ENCODE measurements around the gene DOC2A.

Gene DOC2A

DNA sequence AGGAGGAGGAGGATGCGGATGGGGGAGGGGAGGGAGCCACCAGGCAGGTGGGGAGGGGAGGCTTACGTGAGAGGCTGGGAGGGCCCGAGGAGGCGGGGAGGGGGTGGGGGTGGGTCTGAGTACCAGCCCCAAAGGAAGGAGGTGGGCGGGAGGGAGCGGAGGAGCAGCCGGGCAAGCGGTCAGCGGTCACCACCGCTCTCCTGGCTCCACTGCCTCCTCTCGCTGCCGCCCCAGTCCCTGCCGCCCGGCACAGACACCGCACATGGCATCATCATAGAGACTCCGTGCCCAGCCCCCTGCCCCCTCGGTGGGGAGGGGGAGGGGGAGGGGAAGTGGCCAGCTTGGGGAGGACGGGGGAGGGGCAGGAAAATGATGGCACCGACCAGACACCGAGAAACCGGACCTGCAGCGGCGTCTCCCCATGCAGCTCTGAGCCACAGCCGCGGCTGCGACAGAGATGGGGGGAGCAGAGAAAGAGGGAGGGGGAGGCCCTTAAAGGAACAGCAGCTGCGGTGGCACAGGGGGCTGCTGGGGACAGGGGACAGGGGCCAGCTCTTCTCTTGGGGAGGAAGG lies 20.1 kb upstream of the DOC2A start, which contains the start of gene TLCD3B:
TSS of gene TLCD3B (minus strand) at position 431 of the 573 bp plus-strand sequence. CDS start 744 bp downstream, outside the sequence.
- Histone ChIP-seq H3K4me3 (ENCODE audit: insufficient read depth in 1 of 2, low read depth in 1 of 2, low read length in 2 of 2) (peak within 1 kb of the TSS in 1 of 2 experiments; percentile 21), H2BK15ac (ENCODE audit: low read depth, poor library complexity, severe bottlenecking) (no peak within 1 kb of the TSS), H3K36me3 (ENCODE audit: control insufficient read depth in 1 of 2, insufficient read depth in 2 of 2, low read depth in 1 of 2, low read length in 2 of 2) (no peaks in the 10 kb centered on the region), H3K23ac (ENCODE audit: low read length in 2 of 2) (no peak within 1 kb of the TSS), H4K8ac (ENCODE audit: low read length) (no peak within 1 kb of the TSS), H2BK5ac (ENCODE audit: low read depth, low read length, poor library complexity, severe bottlenecking) (no peak within 1 kb of the TSS), H2BK120ac (ENCODE audit: low read depth, low read length) (peak within 1 kb of the TSS; percentile 55), H2BK12ac (ENCODE audit: low read length in 2 of 2) (no peak within 1 kb of the TSS), H2AFZ (ENCODE audit: low read depth, low read length) (no peak within 1 kb of the TSS), H3K79me1 (replicated peaks; ENCODE audit: low read length, poor library complexity, severe bottlenecking) (no peaks in the 10 kb centered on the region), H3K18ac (ENCODE audit: low read depth in 1 of 2, low read length in 2 of 2) (no peak within 1 kb of the TSS), H3K27me3 (ENCODE audit: control insufficient read depth in 1 of 2, insufficient read depth in 1 of 2, low read length in 2 of 2) (peaks cover 76 to 79% of the 10 kb centered on the region in 2 experiments), H2AK5ac (ENCODE audit: low read length, severe bottlenecking) (no peak within 1 kb of the TSS), H3K27ac (ENCODE audit: low read length, poor library complexity, severe bottlenecking) (no peak within 1 kb of the TSS), H3K4me2 (ENCODE audit: low read length, poor library complexity, severe bottlenecking) (peak within 1 kb of the TSS; percentile 60), H3K14ac (ENCODE audit: low read length in 2 of 2) (no peak within 1 kb of the TSS), H4K91ac (ENCODE audit: low read length) (no peak within 1 kb of the TSS), H3K4ac (ENCODE audit: low read depth in 1 of 2, low read length in 2 of 2) (no peak within 1 kb of the TSS), H3K9me3 (ENCODE audit: control insufficient read depth, low read length) (no peaks in the 10 kb centered on the region), H3K9ac (ENCODE audit: low read length) (no peak within 1 kb of the TSS), H3K4me1 (ENCODE audit: control insufficient read depth, insufficient read depth, low read depth, low read length) (peaks cover 10% of the 10 kb centered on the region)
- no peak for DNase-seq
- 4% methylated on average over 14 of the region's 27 CpGs for WGBS

DNA sequence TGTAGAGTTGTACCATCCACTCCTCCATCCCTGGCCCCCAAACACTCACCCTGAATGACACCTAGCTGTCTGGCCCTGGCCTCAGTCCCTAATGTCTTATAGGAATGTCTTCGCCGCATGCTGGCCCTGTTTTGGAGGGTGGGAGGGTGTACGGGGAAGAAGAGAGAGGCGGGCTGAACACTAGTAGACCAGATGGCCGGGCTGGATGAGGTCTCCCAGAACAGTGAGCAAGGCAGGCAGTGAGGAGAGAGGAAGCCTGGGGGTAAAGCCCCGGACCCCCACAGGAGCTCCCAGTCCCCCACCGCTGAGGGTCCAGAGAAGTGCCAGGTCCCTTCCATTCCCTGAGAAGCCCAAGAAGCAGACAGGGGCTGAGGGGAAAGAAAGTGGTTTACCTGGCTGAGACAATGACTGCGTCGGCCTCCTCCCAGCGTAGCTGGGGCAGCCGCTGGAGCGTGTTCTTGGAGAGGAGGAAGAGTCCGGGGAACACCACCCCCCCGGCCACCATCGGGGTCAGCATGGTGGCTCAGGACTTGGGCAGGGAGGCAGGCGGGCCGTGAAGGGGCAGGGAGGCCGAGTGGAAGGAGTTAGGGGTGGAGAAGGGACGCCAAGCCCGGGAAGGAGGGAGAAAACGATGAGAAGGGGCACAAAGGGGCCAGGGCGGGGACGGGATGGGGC lies 19.3 kb upstream of the DOC2A start:
- 37% methylated on average over 23 of the region's 23 CpGs for WGBS
- Histone ChIP-seq H3K36me3 (ENCODE audit: control insufficient read depth in 1 of 2, insufficient read depth in 2 of 2, low read depth in 1 of 2, low read length in 2 of 2) (no peaks in the 10 kb centered on the region), H2BK15ac (ENCODE audit: low read depth, poor library complexity, severe bottlenecking) (no peak overlapping the region), H3K23ac (ENCODE audit: low read length in 2 of 2) (no peak overlapping the region), H3K4me3 (ENCODE audit: insufficient read depth in 1 of 2, low read depth in 1 of 2, low read length in 2 of 2) (no peak overlapping the region), H2BK5ac (ENCODE audit: low read depth, low read length, poor library complexity, severe bottlenecking) (no peak overlapping the region), H3K4ac (ENCODE audit: low read depth in 1 of 2, low read length in 2 of 2) (no peak overlapping the region), H3K27me3 (ENCODE audit: control insufficient read depth in 1 of 2, insufficient read depth in 1 of 2, low read length in 2 of 2) (peaks cover 79 to 82% of the 10 kb centered on the region in 2 experiments), H3K4me1 (ENCODE audit: control insufficient read depth, insufficient read depth, low read depth, low read length) (peaks cover 12% of the 10 kb centered on the region), H3K18ac (ENCODE audit: low read depth in 1 of 2, low read length in 2 of 2) (no peak overlapping the region), H2AK5ac (ENCODE audit: low read length, severe bottlenecking) (no peak overlapping the region), H2AFZ (ENCODE audit: low read depth, low read length) (no peak overlapping the region), H2BK12ac (ENCODE audit: low read length in 2 of 2) (no peak overlapping the region), H3K4me2 (ENCODE audit: low read length, poor library complexity, severe bottlenecking) (no peak overlapping the region), H3K14ac (ENCODE audit: low read length in 2 of 2) (no peak overlapping the region), H3K9me3 (ENCODE audit: control insufficient read depth, low read length) (no peaks in the 10 kb centered on the region), H3K79me1 (replicated peaks; ENCODE audit: low read length, poor library complexity, severe bottlenecking) (no peaks in the 10 kb centered on the region), H2BK120ac (ENCODE audit: low read depth, low read length) (no peak overlapping the region), H3K9ac (ENCODE audit: low read length) (no peak overlapping the region), H4K91ac (ENCODE audit: low read length) (no peak overlapping the region), H3K27ac (ENCODE audit: low read length, poor library complexity, severe bottlenecking) (no peak overlapping the region), H4K8ac (ENCODE audit: low read length) (no peak overlapping the region)
- DNase-seq, result no peak

DNA sequence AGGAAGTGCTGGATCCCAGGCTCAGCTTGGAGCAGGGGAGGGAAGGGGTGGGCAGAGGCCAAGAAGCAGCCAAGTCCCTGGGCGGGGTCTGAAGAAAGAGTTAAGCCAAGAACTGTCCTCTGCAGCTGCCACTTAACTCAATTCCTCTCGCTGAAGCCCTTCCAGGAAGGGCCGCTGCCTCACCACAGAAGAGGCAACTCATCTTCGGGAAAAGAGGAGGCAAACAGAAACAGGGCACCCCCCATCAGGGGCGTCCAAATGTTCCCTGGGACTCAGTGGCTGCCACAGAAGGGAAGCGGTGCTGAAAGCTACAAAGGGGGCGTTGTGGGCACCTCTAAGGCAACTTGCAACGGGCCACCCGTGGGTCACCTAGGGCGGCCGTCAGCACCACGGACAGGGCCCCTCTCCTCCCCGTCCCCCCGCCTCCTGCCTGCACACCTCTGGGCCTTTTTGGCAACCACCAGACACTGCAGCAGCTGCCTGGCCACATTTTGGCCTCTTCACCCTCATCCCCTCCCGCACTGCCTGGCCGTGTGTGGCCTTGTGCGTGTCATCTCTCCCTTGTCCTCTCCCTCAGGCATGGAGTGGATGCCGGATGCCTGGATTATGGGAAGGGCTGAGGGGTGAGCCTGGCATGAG lies 17.7 kb upstream of the DOC2A start:
- H3K4ac ChIP-seq (ENCODE audit: low read depth in 1 of 2, low read length in 2 of 2), result no peak overlapping the region
- H4K8ac ChIP-seq (ENCODE audit: low read length), result no peak overlapping the region
- 23% methylated on average over 18 of the region's 18 CpGs for WGBS
- H2BK5ac ChIP-seq (ENCODE audit: low read depth, low read length, poor library complexity, severe bottlenecking), result no peak overlapping the region
- DNase-seq, result peak; percentile 25
- H3K4me2 ChIP-seq (ENCODE audit: low read length, poor library complexity, severe bottlenecking), result no peak overlapping the region
- no peak overlapping the region for H2BK15ac ChIP-seq (ENCODE audit: low read depth, poor library complexity, severe bottlenecking)
- H3K79me1 ChIP-seq (replicated peaks; ENCODE audit: low read length, poor library complexity, severe bottlenecking), result no peaks in the 10 kb centered on the region
- H3K14ac ChIP-seq (ENCODE audit: low read length in 2 of 2), result no peak overlapping the region
- no peak overlapping the region for H3K18ac ChIP-seq (ENCODE audit: low read depth in 1 of 2, low read length in 2 of 2)
- no peak overlapping the region for H3K27ac ChIP-seq (ENCODE audit: low read length, poor library complexity, severe bottlenecking)
- H3K9me3 ChIP-seq (ENCODE audit: control insufficient read depth, low read length), result no peaks in the 10 kb centered on the region
- no peak overlapping the region for H3K4me3 ChIP-seq (ENCODE audit: insufficient read depth in 1 of 2, low read depth in 1 of 2, low read length in 2 of 2)
- H2BK120ac ChIP-seq (ENCODE audit: low read depth, low read length), result no peak overlapping the region
- H3K9ac ChIP-seq (ENCODE audit: low read length), result no peak overlapping the region
- H2AFZ ChIP-seq (ENCODE audit: low read depth, low read length), result no peak overlapping the region
- H2BK12ac ChIP-seq (ENCODE audit: low read length in 2 of 2), result no peak overlapping the region
- H2AK5ac ChIP-seq (ENCODE audit: low read length, severe bottlenecking), result no peak overlapping the region
- H3K36me3 ChIP-seq (ENCODE audit: control insufficient read depth in 1 of 2, insufficient read depth in 2 of 2, low read depth in 1 of 2, low read length in 2 of 2), result no peaks in the 10 kb centered on the region
- H3K4me1 ChIP-seq (ENCODE audit: control insufficient read depth, insufficient read depth, low read depth, low read length), result peaks cover 12% of the 10 kb centered on the region
- peaks cover 84 to 85% of the 10 kb centered on the region in 2 experiments for H3K27me3 ChIP-seq (ENCODE audit: control insufficient read depth in 1 of 2, insufficient read depth in 1 of 2, low read length in 2 of 2)
- no peak overlapping the region for H4K91ac ChIP-seq (ENCODE audit: low read length)
- no peak overlapping the region for H3K23ac ChIP-seq (ENCODE audit: low read length in 2 of 2)

Measured in mesenchymal stem cell (in vitro differentiated cells and primary cell).